Thyroid gland (tissue), 4 donors: ENCODE measurements around the gene CDCA5. TPM values are rescaled to one million over a fixed set of nuclear protein-coding genes. Genes with fewer than 3 reads are reported as not detected.

Source experiments
- DNase-seq, 2 donors: peaks; one replicate each; pipeline ENCODE4 v3.0.0-alpha.2; 2019
- H3K27ac ChIP-seq, 3 donors: fragments of 200-600 bp; sonication (generic); 1 replicate in 2 of 3; 2 replicates in 1 of 3; pipeline ENCODE4 v1.5.1; 2016 to 2019; ENCODE audit warnings: mild to moderate bottlenecking in 1 of 3, moderate library complexity in 1 of 3
- H3K27me3 ChIP-seq: fragments of 200-600 bp; sonication (generic); one replicate; pipeline ENCODE4 v1.5.1; 2019
- H3K36me3 ChIP-seq, 2 donors: fragments of 200-600 bp; sonication (generic); one replicate each; pipeline ENCODE4 v1.5.1; 2016 to 2019
- H3K4me1 ChIP-seq, 2 donors: fragments of 200-600 bp; sonication (generic); one replicate each; pipeline ENCODE4 v1.5.1; 2017 to 2019
- H3K4me3 ChIP-seq, 3 donors: fragments of 200-600 bp; sonication (generic); replicated peaks in 1 of 3; 1 replicate in 2 of 3; 2 replicates in 1 of 3; pipeline ENCODE4 v1.5.1; 2016; ENCODE audit warnings: mild to moderate bottlenecking in 1 of 3
- H3K9me3 ChIP-seq: fragments of 200-600 bp; sonication (generic); one replicate; pipeline ENCODE4 v1.5.1; 2017
- CTCF ChIP-seq, 6 experiments: fragments of 200-600 bp in 3 of 6; fragments of 450-650 bp in 3 of 6; sonication (generic) in 3 of 6; IDR thresholded peaks; one replicate each; pipeline ENCODE4 v1.5.1; 2016 to 2019; ENCODE audit warnings: antibody characterized with exemption in 6 of 6, mild to moderate bottlenecking in 2 of 6, inconsistent platforms in 1 of 6, moderate library complexity in 1 of 6
- POLR2A ChIP-seq, 2 donors: fragments of 450-650 bp; IDR thresholded peaks; one replicate each; pipeline ENCODE4 v1.6.1; 2017; ENCODE audit warnings: antibody characterized with exemption in 2 of 2, mild to moderate bottlenecking in 2 of 2, moderate library complexity in 1 of 2
- WGBS, 2 donors: methylation state at CpG; one replicate each; pipeline ENCODE4 v1.1.5; 2017; 5-methylcytosine and 5-hydroxymethylcytosine counted together
- intact Hi-C: fragments of 100-400 bp; cut with DNase I; formaldehyde crosslinking; loops from one replicate; pipeline ENCODE4 v1.15.1; 2023
- total RNA-seq, 4 donors: library from RNA; depleted of rRNA; stranded (reverse); fragments of >200 nt; gene quantifications; one replicate each; pipeline ENCODE4 v1.2.3, GENCODE V29; 2016

The CDCA5 gene
- total RNA-seq, 4 donors from 2014 or later: 0.71 to 1.8 (median 0.81) TPM; not detected in 1

DNA sequence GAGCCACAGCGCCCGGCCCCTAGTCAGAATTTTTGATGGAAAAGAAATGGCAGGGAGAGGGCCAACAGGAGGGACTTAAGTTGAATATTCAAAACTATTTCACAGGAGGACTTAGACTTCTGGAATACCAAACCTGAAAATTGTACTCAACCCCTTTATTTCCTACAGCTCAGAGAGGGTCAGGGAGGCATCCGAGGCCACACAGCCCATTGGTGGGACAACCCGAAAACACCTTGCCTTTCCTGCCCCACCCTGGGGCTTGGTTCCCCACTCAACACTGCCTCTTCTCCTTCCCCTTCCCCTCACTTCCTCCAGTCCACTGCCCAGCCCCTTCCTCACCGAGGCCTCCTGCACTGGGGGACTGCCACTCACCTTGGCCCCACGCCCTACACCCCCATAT, 26.8 kb downstream of the CDCA5 start:
- no peak for DNase-seq
- intact Hi-C loops: no loop called here
- H3K36me3 ChIP-seq: no peaks in the 10 kb centered on the region
- TF ChIP-seq CTCF (IDR thresholded peaks at IDR 0.05) (no peak), POLR2A (IDR thresholded peaks at IDR 0.05) (no peak)
- WGBS, 2 donors: 92% methylated on average over 6 of the region's 6 CpGs
- H3K4me3 ChIP-seq: no peak overlapping the region
- no peaks in the 10 kb centered on the region for H3K9me3 ChIP-seq
- no peak overlapping the region for H3K27ac ChIP-seq
- H3K4me1 ChIP-seq: no peaks in the 10 kb centered on the region
- no peaks in the 10 kb centered on the region for H3K27me3 ChIP-seq

GRCh38 chr11:65055538-65055937, 28.3 kb downstream of the CDCA5 start:
- Histone ChIP-seq H3K4me3 (no peak overlapping the region), H3K9me3 (no peaks in the 10 kb centered on the region), H3K36me3 (no peaks in the 10 kb centered on the region), H3K27ac (no peak overlapping the region), H3K4me1 (no peaks in the 10 kb centered on the region), H3K27me3 (no peaks in the 10 kb centered on the region)
- no peak for DNase-seq
- no peak for TF ChIP-seq POLR2A (IDR thresholded peaks at IDR 0.05)
- no peak for TF ChIP-seq CTCF (IDR thresholded peaks at IDR 0.05)
- WGBS, 2 donors: 87 to 93% methylated on average over 1 of the region's 1 CpG
- intact Hi-C loops: no loop called here

- Histone ChIP-seq H3K27ac (no peak overlapping the region), H3K36me3 (no peaks in the 10 kb centered on the region), H3K4me1 (no peaks in the 10 kb centered on the region), H3K27me3 (no peaks in the 10 kb centered on the region), H3K9me3 (no peaks in the 10 kb centered on the region), H3K4me3 (no peak overlapping the region)
- no peak for DNase-seq
- WGBS, 2 donors: 56% methylated on average over 8 of the region's 8 CpGs
- intact Hi-C loops: no loop called here
- TF ChIP-seq POLR2A (IDR thresholded peaks at IDR 0.05): no peak
- TF ChIP-seq CTCF (IDR thresholded peaks at IDR 0.05): no peak
These were observed 29.9 kb downstream of the CDCA5 start for GRCh38 chr11:65053827-65054508.

GRCh38 chr11:65051398-65051858, 32.4 kb downstream of the CDCA5 start:
- H3K36me3 ChIP-seq: no peaks in the 10 kb centered on the region
- WGBS, 2 donors: 85 to 90% methylated on average over 9 of the region's 9 CpGs
- intact Hi-C loops: no loop called here
- no peak for DNase-seq
- H3K4me3 ChIP-seq: no peak overlapping the region
- no peak overlapping the region for H3K27ac ChIP-seq
- H3K27me3 ChIP-seq: no peaks in the 10 kb centered on the region
- TF ChIP-seq POLR2A (IDR thresholded peaks at IDR 0.05) (no peak), CTCF (IDR thresholded peaks at IDR 0.05) (no peak)
- H3K4me1 ChIP-seq: no peaks in the 10 kb centered on the region
- H3K9me3 ChIP-seq: no peaks in the 10 kb centered on the region

DNA sequence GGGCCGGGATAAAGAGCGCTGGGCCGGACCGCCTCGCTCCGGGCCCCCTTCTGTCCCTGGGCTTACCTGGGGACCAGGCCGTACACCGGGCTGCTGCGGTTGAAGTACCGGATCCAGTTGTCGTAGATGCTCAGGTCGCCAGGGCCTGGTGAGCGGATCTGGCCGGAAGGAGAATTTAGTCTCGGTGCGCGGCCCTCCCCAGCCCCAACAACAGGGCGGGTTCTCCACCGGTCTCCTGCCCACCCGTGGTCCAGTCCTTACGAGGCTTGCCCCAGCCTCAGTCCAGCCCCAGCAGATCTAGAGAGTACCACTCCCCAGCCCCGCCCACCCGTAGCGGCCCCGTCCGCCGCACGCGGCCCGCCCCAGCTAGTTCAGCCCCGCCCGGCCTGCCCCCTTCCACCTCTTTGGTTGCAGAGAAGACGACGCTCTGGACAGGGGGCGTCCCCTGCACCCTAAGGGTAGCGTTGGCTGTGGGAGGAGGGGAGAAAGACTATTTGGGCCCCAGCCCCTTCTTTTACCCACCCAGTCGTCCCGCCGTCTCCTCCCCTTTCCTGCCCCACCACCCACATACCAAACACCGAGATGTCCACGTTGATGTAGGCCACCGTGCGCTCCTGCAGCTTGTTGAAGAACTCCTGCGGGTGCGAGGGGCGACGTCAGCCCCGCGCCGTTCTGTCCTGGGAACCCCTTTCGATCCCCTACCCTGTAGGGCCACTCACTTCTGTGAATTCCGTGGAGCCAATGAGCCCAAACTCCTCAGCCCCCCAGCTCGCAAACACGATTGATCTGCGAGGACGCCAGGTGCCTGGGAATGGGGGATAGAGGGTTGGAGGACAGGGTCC, 36.0 kb downstream of the CDCA5 start:
- TF ChIP-seq POLR2A (IDR thresholded peaks at IDR 0.05) (no peak), CTCF (IDR thresholded peaks at IDR 0.05) (no peak)
- DNase-seq: no peak
- Histone ChIP-seq H3K27ac (no peak overlapping the region), H3K36me3 (no peaks in the 10 kb centered on the region), H3K4me1 (no peaks in the 10 kb centered on the region), H3K4me3 (peak overlapping the region in 2 of 3 donors; percentile 12 to 26), H3K27me3 (no peaks in the 10 kb centered on the region), H3K9me3 (no peaks in the 10 kb centered on the region)
- 18 to 21% methylated on average over 52 to 53 of the region's 56 CpGs for WGBS, 2 donors
- intact Hi-C loops: no loop called here
